HEK293T (cell line): ENCODE results near the gene PDIA5.

Source experiments
- ARNT ChIP-seq: fragments of 450-650 bp; IDR thresholded peaks from 2 replicates; pipeline ENCODE4 v1.6.1; 2017; ENCODE audit warnings: mild to moderate bottlenecking
- BHLHE40 ChIP-seq: fragments of 450-650 bp; IDR thresholded peaks from 2 replicates; pipeline ENCODE4 v1.6.1; 2016; ENCODE audit warnings: mild to moderate bottlenecking, moderate library complexity, borderline replicate concordance
- SP1 ChIP-seq: fragments of 450-650 bp; IDR thresholded peaks from 2 replicates; pipeline ENCODE4 v1.6.1; 2017
- SUZ12 ChIP-seq: fragments of 450-650 bp; IDR thresholded peaks from 2 replicates; pipeline ENCODE4 v1.6.1; 2016; ENCODE audit warnings: mild to moderate bottlenecking
- TARDBP ChIP-seq: fragments of 450-650 bp; IDR thresholded peaks from 2 replicates; pipeline ENCODE4 v1.6.1; 2016

DNA sequence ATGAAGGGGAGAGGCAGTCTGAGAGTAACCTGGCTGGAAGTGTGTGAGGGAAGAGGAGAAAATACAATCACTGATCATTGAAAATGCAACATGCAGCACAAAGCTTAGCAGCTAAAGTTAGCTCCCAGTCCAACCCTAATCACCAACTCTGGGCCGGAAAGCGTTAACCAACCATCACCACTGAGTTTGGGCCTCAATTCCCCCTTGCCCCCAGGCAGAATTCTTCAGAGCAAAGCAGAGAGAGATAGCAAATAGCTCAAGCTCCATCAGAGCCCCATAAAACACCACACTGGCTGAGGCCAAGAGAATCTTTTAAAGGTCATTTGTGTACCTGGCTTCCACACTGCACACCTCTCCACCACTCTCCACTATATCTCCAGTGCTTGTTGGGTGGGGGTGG lies 16.2 kb upstream of the PDIA5 start:
- TF ChIP-seq SUZ12 (no peak), SP1 (no peak), BHLHE40 (no peak), TARDBP (no peak), ARNT (no peak)
